SU-DHL-6 (cell line): ENCODE data around the gene EFCAB11.

ENCODE experiments used
- H2AFZ ChIP-seq: fragments of 200-600 bp; sonication (generic); 2 replicates; pipeline ENCODE4 v1.6.1; 2014; ENCODE audit warnings: low read depth, mild to moderate bottlenecking, moderate library complexity, mixed read lengths, antibody characterized with exemption, low read length; ENCODE audit not compliant: severe bottlenecking
- H3F3A ChIP-seq: fragments of 200-600 bp; shearing (Covaris generic); 2 replicates; pipeline ENCODE4 v1.6.0; 2016; ENCODE audit warnings: antibody characterized with exemption, mild to moderate bottlenecking; ENCODE audit not compliant: insufficient read depth
- H3K27ac ChIP-seq: fragments of 200-600 bp; sonication (generic); 2 replicates; pipeline ENCODE4 v1.5.1; 2016; ENCODE audit warnings: low read depth, mild to moderate bottlenecking, low read length, moderate library complexity, mixed read lengths
- H3K27me3 ChIP-seq: fragments of 200-600 bp; sonication (generic), shearing (Covaris generic); 2 replicates; pipeline ENCODE4 v1.6.0; 2014; ENCODE audit warnings: mild to moderate bottlenecking, low read length
- H3K36me3 ChIP-seq: fragments of 200-600 bp; sonication (generic); 2 replicates; pipeline ENCODE4 v1.6.1; 2014; ENCODE audit warnings: mild to moderate bottlenecking, low read length, mixed read lengths
- H3K4me2 ChIP-seq: fragments of 300-600, 200-600 bp; shearing (Covaris generic), sonication (generic); 2 replicates; pipeline ENCODE4 v1.6.0; 2014; ENCODE audit warnings: low read length, low read depth, mild to moderate bottlenecking; ENCODE audit not compliant: poor library complexity, severe bottlenecking
- H3K4me3 ChIP-seq: fragments of 200-600 bp; sonication (generic); 2 replicates; pipeline ENCODE4 v1.5.1; 2014; ENCODE audit warnings: antibody characterized with exemption, low read length, mild to moderate bottlenecking, mixed read lengths; ENCODE audit not compliant: insufficient read depth, poor library complexity, severe bottlenecking
- H3K79me2 ChIP-seq: fragments of 200-600 bp; sonication (generic); 2 replicates; pipeline ENCODE4 v1.6.1; 2014; ENCODE audit warnings: mild to moderate bottlenecking, low read length, moderate library complexity; ENCODE audit not compliant: insufficient read depth
- H3K9ac ChIP-seq: fragments of 200-600 bp; sonication (generic); 2 replicates; pipeline ENCODE4 v1.7.0; 2014; ENCODE audit warnings: mild to moderate bottlenecking, low read length
- H3K9me2 ChIP-seq: fragments of 200-600 bp; sonication (generic); replicated peaks from 2 replicates; pipeline ENCODE4 v1.6.1; 2014; ENCODE audit warnings: low read length; ENCODE audit not compliant: insufficient read depth
- H3K9me3 ChIP-seq: fragments of 200-600 bp; sonication (generic); 2 replicates; pipeline ENCODE4 v1.6.1; 2014; ENCODE audit warnings: low read length, mixed read lengths; ENCODE audit not compliant: insufficient read depth
- H4K20me1 ChIP-seq: fragments of 200-600 bp; sonication (generic); 2 replicates; pipeline ENCODE4 v1.6.1; 2014; ENCODE audit warnings: low read depth, mild to moderate bottlenecking, antibody characterized with exemption, low read length, moderate library complexity, mixed read lengths
- EZH2phosphoT487 ChIP-seq: fragments of 200-600 bp; sonication (generic), shearing (Covaris generic); conservative IDR thresholded peaks from 2 replicates; pipeline ENCODE4 v1.6.1; 2018; ENCODE audit warnings: mild to moderate bottlenecking, antibody characterized with exemption, low read length, moderate library complexity, mixed read lengths
- TF ChIP-seq, protein P1 (sequence below): fragments of 200-600 bp; sonication (generic); IDR thresholded peaks from one replicate; pipeline ENCODE4 v1.5.1; 2017; ENCODE audit warnings: antibody characterized with exemption, mild to moderate bottlenecking, low read length, moderate library complexity; ENCODE audit not compliant: insufficient read depth, poor library complexity, severe bottlenecking

EFCAB11 gene

DNA sequence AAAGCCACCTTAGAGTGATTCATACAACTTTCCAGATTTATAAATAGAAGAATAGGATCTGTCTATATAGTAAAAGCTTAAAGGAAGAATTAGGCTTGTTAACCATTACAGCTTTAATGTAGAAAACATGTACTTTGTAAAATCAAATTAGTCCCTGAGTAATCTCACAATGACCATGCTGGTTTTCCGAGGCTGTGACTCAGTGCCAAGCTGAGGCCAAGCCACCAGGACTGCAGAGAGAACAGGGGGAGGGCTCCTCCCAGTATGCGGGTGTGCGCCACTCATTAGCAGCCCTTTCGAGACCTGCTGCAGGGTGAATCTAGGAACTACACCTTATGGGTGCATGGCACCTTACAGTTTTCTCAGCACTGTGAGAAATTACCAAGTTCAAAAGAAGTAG is 167.0 kb downstream of the EFCAB11 start:
- Histone ChIP-seq H3K4me2 (no peak overlapping the region), H2AFZ (no peak overlapping the region), H3F3A (no peaks in the 10 kb centered on the region), H3K27ac (no peak overlapping the region), H3K4me3 (no peak overlapping the region), H3K9me2 (no peaks in the 10 kb centered on the region), H4K20me1 (no peaks in the 10 kb centered on the region), H3K79me2 (no peaks in the 10 kb centered on the region), H3K9ac (no peak overlapping the region), H3K9me3 (no peaks in the 10 kb centered on the region), H3K36me3 (no peaks in the 10 kb centered on the region), H3K27me3 (no peaks in the 10 kb centered on the region)
- TF ChIP-seq, protein P1, sequence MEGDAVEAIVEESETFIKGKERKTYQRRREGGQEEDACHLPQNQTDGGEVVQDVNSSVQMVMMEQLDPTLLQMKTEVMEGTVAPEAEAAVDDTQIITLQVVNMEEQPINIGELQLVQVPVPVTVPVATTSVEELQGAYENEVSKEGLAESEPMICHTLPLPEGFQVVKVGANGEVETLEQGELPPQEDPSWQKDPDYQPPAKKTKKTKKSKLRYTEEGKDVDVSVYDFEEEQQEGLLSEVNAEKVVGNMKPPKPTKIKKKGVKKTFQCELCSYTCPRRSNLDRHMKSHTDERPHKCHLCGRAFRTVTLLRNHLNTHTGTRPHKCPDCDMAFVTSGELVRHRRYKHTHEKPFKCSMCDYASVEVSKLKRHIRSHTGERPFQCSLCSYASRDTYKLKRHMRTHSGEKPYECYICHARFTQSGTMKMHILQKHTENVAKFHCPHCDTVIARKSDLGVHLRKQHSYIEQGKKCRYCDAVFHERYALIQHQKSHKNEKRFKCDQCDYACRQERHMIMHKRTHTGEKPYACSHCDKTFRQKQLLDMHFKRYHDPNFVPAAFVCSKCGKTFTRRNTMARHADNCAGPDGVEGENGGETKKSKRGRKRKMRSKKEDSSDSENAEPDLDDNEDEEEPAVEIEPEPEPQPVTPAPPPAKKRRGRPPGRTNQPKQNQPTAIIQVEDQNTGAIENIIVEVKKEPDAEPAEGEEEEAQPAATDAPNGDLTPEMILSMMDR: no peak
- TF ChIP-seq EZH2phosphoT487: no peak

DNA sequence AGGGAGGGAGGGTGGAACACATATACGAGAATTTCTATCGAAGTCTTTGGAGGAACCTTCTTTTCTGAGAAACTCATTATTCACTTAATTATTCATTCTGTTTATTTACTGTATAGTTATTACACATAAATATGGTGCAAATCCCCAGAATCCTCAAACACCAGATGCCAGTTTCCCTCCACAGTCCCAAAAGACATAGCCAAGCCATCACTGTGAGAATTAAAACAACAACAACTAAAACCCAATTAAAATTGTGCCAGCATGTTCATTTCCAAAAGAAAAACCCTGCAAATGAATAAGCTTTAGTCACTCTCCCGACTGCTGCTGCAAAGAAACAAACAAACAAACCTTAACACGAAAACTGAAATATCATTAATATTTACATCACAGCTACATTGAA is 173.5 kb downstream of the EFCAB11 start:
- H3K27ac ChIP-seq: no peak overlapping the region
- H3K79me2 ChIP-seq: no peaks in the 10 kb centered on the region
- H3K9me3 ChIP-seq: no peaks in the 10 kb centered on the region
- H3K36me3 ChIP-seq: no peaks in the 10 kb centered on the region
- H3K9ac ChIP-seq: no peak overlapping the region
- H4K20me1 ChIP-seq: no peaks in the 10 kb centered on the region
- TF ChIP-seq, protein P1: no peak
- H3K9me2 ChIP-seq: no peaks in the 10 kb centered on the region
- no peak overlapping the region for H3K4me3 ChIP-seq
- no peak overlapping the region for H3K4me2 ChIP-seq
- H2AFZ ChIP-seq: no peak overlapping the region
- no peaks in the 10 kb centered on the region for H3K27me3 ChIP-seq
- H3F3A ChIP-seq: no peaks in the 10 kb centered on the region

DNA sequence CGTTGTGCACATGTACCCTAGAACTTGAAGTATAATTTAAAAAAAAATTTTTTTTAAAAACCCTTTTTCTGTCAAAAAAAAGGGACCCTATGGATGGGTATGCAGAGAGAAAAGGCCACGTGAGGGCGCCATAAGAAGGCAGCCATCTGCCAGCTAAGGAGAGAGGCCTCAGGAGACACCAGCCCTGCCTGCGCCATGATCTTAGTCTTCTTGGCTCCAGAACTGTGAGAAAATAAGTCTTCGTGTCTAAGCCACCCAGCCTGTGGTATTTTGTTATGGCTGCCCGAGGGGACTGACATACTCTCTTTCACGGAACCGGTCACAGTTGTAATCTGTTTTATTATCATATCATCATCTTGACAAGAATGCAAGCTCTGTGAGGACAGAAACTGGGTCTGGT is 174.8 kb downstream of the EFCAB11 start:
- no peak overlapping the region for H3K9ac ChIP-seq
- H3K27me3 ChIP-seq: no peaks in the 10 kb centered on the region
- H3K27ac ChIP-seq: no peak overlapping the region
- H4K20me1 ChIP-seq: no peaks in the 10 kb centered on the region
- no peaks in the 10 kb centered on the region for H3K79me2 ChIP-seq
- H3K9me2 ChIP-seq: no peaks in the 10 kb centered on the region
- no peak overlapping the region for H3K4me3 ChIP-seq
- TF ChIP-seq, protein P1: no peak
- H3K4me2 ChIP-seq: no peak overlapping the region
- H2AFZ ChIP-seq: no peak overlapping the region
- no peaks in the 10 kb centered on the region for H3F3A ChIP-seq
- H3K9me3 ChIP-seq: no peaks in the 10 kb centered on the region
- H3K36me3 ChIP-seq: no peaks in the 10 kb centered on the region

DNA sequence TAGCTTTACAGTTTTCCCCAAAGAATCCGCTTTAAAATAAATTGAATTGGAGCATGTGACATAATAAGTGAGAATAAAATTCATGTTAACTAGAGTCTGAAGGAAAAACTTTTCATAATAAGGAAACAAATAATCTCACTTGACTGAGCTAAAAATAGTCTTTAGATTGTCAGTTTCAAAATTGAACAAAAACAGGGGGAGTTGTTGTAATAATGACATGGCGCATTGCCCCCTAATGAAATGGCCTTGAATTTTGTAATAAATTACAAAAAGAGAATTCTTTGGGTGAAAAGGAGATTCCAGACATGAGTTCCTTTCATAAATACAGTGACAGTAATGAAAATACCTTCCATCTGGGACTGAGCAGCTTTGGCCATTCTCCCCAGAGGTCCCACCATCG is 178.6 kb downstream of the EFCAB11 start:
- Histone ChIP-seq H3K27me3 (no peaks in the 10 kb centered on the region), H3K9me3 (no peaks in the 10 kb centered on the region), H3K27ac (no peak overlapping the region), H3K79me2 (no peaks in the 10 kb centered on the region), H3F3A (peaks cover 14% of the 10 kb centered on the region), H3K4me2 (no peak overlapping the region), H2AFZ (no peak overlapping the region), H3K9me2 (no peaks in the 10 kb centered on the region), H3K4me3 (no peak overlapping the region), H3K36me3 (no peaks in the 10 kb centered on the region), H3K9ac (no peak overlapping the region), H4K20me1 (no peaks in the 10 kb centered on the region)
- TF ChIP-seq EZH2phosphoT487: no peak
- TF ChIP-seq, protein P1: no peak
